ENCODE results near the gene SRGAP2B.
"Not testable (repeated sequence)": the region's sequence is repeated elsewhere in the genome, so short reads cannot be mapped to it uniquely, and the experiment has no call there.

The SRGAP2B gene

DNA sequence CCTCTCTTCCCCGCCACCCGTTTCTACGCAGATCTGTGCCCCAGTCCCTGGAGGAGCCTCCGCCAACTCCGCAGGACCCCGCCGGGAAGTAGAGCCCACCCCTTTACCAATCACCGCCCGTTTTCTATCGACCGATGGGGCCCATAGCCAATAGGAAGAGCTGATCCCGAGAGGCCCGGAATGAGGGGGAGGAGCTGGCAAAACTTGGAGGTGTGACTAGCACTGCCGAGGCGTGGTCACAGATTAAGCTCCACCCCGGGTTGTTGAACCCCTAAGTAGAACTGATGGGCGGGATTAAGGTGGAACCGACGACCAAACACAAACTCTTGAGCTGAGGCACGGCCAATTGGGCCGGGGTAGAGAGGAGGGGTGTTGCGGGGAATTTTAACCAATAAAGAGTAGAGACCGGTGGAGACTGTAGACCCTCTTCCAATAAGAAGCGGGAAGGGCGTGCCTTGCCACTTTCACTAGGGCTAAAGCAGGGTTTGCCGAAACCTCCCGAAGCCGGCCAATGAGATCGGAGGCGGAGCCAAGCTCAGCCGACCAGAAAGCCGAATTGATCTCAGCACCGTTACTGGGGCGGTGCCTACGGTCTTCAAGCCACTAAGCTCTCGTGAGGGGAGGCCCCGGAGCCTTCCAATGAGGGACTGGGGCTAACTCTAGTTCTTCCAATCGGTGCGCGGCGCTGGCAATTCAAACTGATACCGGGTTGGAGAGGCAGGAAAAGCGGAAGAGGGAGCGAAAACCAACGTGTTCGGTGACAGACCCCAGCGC is at the start of gene SRGAP2B, which contains the start of gene FAM72D:
SRGAP2B (minus strand) TSS at position 45 of the 774 bp plus-strand sequence. CDS start 2,427 bp downstream, outside the sequence.
FAM72D (plus strand) TSS at position 691 of the 774 bp plus-strand sequence. CDS start 874 bp downstream, outside the sequence.
- H3K27me3 Mint-ChIP-seq, H3K27ac Mint-ChIP-seq, H3K4me1 Mint-ChIP-seq, DNase-seq, H3K9me3 Mint-ChIP-seq, CTCF ChIA-PET, H3K36me3 Mint-ChIP-seq: not testable (repeated sequence)
- peak within 1 kb of the TSS; percentile 87 for H3K4me3 Mint-ChIP-seq

DNA sequence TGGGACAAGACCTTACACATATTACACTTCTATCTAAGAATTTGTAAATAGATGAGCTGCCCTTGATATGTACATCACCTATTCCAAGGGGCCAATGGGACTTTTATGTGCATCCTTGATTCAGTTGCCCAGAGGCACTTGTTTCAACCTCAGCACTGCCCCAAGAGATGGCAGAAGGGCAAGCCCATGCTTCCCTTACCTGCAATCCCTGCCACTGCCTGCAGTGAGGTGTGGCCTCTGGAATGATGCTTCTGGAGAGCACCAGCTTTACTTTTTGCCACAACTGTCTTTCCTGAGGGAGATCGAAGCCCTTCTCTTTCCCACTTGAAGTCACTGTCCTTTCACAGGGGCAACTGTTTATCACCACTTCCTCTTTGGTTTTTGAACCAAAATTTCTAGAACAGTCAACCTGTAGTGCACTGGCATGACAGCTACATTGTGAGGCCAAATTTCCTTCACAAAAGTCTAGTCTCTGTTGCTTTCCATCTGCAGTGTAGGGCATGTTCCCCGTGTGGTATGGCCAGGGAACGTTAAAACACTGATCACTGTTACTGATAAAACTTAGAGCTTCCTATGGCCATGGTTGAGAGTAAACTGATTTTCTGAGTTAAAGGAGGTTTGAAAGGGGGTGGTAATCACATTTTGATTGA is 49.3 kb upstream of the SRGAP2B start:
- CTCF ChIA-PET, H3K27ac Mint-ChIP-seq, H3K27me3 Mint-ChIP-seq, H3K9me3 Mint-ChIP-seq, H3K4me1 Mint-ChIP-seq, H3K4me3 Mint-ChIP-seq, H3K36me3 Mint-ChIP-seq, DNase-seq: not testable (repeated sequence)

DNA sequence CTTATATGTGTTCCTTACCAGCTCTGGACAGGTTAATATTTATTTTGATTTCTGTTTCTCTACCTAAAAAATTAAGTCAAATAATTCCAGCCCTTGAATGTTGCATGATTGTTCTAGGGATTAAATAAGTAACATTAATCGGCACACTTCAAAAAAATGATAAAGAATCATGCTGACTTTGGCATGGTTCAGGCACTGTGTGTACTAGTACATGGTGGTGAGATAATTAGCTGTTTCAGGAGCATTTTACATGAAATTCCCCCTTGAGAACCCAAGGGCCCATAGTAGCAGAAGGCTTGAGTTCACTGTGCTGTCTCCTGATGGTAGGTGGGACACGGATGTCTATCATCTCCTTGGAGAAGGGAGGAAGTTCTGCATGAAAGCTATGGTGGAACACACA is 45.4 kb upstream of the SRGAP2B start:
- H3K4me3 Mint-ChIP-seq, CTCF ChIA-PET, H3K27me3 Mint-ChIP-seq, DNase-seq, H3K9me3 Mint-ChIP-seq, H3K27ac Mint-ChIP-seq, H3K4me1 Mint-ChIP-seq, H3K36me3 Mint-ChIP-seq: not testable (repeated sequence)

DNA sequence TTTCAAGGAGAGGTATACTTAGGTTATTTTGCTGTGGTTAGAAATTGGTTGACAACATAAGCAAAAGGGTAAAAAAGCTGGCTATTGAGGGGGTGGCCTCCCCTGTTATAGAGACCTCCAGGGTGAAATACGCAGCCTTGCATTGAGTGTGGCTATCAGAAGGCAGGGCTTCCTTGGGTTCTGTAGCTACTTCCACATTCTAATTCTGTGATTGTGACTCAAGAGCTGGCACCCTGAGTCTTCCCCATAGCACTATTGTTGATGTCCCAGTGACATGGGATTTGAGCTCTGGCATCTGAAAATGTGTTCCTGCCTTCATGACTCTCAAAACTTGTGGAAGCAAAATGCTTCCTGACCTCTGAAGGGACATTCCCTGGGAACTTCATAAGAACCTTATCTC is 39.3 kb upstream of the SRGAP2B start:
- H3K27me3 Mint-ChIP-seq, H3K9me3 Mint-ChIP-seq, CTCF ChIA-PET: not testable (repeated sequence)

DNA sequence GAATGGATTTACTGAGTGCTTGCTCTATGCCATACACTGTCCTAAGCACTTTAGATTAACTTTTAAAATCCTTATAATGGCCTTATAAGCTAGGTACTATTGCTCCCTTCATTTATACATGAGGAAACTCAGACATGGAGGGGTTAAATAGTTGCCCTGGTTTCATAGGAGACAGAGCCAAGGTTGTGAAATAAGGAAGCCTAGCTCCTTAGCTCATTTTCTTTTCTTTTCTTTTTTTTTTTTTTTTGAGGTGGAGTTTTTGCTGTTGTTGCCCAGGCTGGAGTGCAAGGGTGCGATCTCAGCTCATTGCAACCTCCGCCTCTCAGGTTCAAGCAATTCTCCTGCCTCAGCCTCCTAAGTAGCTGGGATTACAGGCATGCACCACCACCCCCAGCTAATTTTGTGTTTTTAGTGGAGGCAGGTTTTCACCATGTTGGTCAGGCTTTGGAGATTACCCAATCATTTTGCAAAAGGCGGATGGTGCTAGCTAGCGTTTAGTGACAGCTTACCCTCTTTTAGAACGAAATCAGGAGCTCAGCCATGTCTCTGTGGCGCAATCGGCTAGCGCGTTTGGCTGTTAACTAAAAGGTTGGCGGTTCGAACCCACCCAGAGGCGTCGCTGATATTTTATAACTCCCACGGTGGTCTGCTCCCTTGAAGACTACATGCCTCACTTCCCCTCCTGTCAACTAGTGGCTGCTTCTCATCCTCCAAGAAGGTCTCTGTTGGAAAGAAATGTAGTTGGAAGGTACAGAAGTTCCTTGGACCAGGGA is 33.8 kb upstream of the SRGAP2B start:
- CTCF ChIA-PET, DNase-seq, H3K27me3 Mint-ChIP-seq, H3K9me3 Mint-ChIP-seq, H3K4me3 Mint-ChIP-seq, H3K27ac Mint-ChIP-seq, H3K4me1 Mint-ChIP-seq, H3K36me3 Mint-ChIP-seq: not testable (repeated sequence)

More for the DNA sequence above, 39.3 kb upstream of the SRGAP2B start:
- H3K4me1 Mint-ChIP-seq, H3K4me3 Mint-ChIP-seq, DNase-seq, H3K27ac Mint-ChIP-seq, H3K36me3 Mint-ChIP-seq: not testable (repeated sequence)

DNA sequence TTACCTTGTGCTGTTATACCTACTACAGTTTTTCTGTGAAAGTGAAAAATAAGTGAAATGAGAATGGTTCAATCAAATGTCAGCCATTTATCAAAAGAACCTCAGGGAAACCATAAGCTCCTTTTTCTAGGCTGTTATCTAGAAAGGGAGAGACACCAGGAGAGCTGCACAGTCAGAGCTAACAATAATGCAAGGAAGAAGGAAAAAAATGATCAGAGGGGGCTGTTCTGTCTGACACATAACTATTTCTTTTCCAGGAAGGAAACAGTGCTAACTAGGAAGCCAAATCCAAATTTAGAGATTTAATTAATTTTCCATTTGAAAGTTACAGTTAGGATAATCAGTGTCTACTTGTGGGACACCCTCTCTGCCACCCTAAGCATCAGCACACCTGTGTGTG is 32.0 kb upstream of the SRGAP2B start:
- H3K4me3 Mint-ChIP-seq, H3K27me3 Mint-ChIP-seq, H3K27ac Mint-ChIP-seq, CTCF ChIA-PET, H3K9me3 Mint-ChIP-seq, H3K4me1 Mint-ChIP-seq, H3K36me3 Mint-ChIP-seq, DNase-seq: not testable (repeated sequence)

DNA sequence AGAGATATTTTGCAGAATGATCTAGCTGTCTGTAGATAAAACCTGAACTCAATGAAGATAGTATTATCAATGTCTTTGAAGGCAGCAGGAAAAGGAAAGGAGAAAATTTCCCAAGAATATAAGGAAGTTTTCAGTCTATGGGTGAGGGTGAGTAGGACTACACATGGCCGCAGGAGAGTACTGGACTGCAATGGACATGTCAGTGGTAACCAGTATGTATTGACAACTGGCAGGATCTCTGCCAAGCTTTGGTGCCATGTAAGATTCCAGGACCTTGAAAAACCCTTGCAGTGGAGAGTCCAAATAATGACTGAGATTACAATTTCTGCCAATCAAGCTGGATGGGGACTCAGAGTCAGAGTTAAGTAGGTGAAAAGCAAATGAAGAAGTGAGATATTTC is 30.0 kb upstream of the SRGAP2B start:
- H3K9me3 Mint-ChIP-seq, DNase-seq, H3K27me3 Mint-ChIP-seq, H3K27ac Mint-ChIP-seq, H3K4me1 Mint-ChIP-seq, CTCF ChIA-PET, H3K36me3 Mint-ChIP-seq, H3K4me3 Mint-ChIP-seq: not testable (repeated sequence)

DNA sequence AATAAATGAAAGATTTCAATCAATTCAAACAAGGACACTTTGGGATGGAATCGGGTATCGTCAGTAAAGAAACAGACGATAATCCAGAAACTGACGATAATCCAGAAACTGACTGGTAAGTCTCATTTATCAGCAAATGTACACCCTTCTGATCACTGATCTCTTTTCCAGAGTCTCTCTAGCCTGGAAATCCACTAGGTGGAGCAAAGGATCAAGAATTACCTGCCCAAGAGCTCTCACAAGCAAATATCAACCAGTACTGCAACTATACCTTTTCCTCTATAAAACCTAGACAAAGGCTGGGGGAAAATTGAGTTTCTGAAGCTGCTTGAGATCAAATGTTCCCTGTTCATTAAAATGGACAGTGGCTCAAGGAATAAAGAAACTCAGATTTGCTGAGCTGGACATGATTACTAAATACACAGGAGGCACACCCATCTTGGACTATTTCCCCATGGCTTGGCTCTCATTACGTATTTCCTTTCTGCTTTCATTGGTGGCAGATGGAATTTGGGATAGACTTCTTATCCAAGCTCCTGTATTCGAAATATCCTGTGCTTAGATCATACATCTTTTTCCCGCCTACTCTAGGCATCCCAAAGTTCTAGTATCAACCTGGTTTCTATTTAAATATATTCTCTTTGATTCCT is 29.0 kb upstream of the SRGAP2B start:
- H3K27me3 Mint-ChIP-seq, H3K36me3 Mint-ChIP-seq, H3K27ac Mint-ChIP-seq, H3K4me3 Mint-ChIP-seq, CTCF ChIA-PET, DNase-seq, H3K4me1 Mint-ChIP-seq, H3K9me3 Mint-ChIP-seq: not testable (repeated sequence)

DNA sequence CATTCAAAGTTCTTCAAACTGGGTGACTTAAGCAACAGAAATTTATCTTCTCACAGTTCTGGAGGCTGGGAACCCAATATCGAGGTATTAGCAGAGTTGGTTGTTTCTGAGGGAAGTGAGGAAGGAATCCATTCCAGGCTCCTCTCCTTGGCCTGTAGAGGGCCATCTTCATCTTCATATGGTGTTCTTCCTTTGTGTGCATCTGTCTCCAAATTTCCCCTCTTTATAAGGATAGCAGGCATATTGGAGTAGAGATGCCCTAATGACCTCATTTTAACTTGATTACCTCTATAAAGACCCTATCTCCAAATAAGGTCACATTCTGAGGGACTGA is 27.9 kb upstream of the SRGAP2B start:
- CTCF ChIA-PET, H3K27me3 Mint-ChIP-seq, DNase-seq, H3K4me1 Mint-ChIP-seq, H3K4me3 Mint-ChIP-seq, H3K9me3 Mint-ChIP-seq, H3K27ac Mint-ChIP-seq, H3K36me3 Mint-ChIP-seq: not testable (repeated sequence)

DNA sequence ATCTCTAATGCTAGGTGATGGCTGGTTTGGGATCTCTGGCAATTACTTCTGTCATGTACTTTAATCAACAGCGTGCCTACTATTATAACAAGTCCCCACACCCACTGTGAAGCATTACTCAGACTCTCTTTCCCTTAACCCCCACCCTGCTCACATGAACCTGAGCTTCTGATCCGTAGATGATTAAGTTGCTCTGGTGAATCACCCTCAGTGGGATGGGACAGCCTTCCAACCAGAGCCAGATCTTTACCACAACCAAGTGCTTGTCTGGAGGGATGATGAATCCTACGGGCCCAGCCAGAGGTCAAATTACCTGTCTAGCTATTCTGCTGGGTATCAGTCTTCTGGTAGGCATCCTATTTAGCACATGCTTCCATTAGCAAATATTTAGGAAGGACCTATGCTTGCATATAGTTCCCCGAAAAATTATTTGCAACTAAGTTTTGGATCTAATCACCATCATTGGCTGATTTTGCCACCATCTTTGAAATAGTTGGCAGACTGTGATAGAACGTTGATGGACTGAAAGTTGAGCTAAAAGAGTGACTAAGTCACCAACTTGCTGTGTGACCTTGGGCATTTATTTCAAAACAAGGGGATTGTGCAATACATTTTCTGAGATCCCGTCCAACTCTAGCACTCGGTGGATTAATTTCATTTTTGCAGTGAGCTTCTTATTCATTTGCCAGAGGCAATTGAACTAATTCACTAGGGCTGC is 27.4 kb upstream of the SRGAP2B start:
- H3K36me3 Mint-ChIP-seq, DNase-seq, H3K4me3 Mint-ChIP-seq, CTCF ChIA-PET, H3K9me3 Mint-ChIP-seq, H3K27ac Mint-ChIP-seq, H3K27me3 Mint-ChIP-seq, H3K4me1 Mint-ChIP-seq: not testable (repeated sequence)

DNA sequence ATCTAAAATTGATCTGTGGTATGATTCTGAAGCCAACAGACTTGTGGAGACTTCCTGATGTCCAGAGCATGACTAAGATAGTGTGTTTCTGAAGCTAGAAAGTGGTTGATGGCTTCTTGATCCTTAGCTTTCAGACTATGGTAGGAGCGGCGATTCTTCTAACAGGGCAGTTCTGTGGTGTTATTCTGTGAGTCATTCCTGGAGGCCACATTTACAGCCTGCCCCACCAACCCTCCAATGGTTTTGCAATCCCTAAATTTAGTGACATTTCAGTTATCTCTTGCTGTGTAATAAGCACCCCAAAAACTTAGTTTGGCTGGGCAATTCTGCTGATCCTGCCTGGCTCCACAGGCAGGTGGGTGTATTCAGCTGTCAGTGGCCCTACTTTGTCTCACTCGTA is 24.7 kb upstream of the SRGAP2B start:
- DNase-seq, H3K27me3 Mint-ChIP-seq, H3K9me3 Mint-ChIP-seq, H3K4me1 Mint-ChIP-seq, CTCF ChIA-PET, H3K27ac Mint-ChIP-seq, H3K36me3 Mint-ChIP-seq, H3K4me3 Mint-ChIP-seq: not testable (repeated sequence)

DNA sequence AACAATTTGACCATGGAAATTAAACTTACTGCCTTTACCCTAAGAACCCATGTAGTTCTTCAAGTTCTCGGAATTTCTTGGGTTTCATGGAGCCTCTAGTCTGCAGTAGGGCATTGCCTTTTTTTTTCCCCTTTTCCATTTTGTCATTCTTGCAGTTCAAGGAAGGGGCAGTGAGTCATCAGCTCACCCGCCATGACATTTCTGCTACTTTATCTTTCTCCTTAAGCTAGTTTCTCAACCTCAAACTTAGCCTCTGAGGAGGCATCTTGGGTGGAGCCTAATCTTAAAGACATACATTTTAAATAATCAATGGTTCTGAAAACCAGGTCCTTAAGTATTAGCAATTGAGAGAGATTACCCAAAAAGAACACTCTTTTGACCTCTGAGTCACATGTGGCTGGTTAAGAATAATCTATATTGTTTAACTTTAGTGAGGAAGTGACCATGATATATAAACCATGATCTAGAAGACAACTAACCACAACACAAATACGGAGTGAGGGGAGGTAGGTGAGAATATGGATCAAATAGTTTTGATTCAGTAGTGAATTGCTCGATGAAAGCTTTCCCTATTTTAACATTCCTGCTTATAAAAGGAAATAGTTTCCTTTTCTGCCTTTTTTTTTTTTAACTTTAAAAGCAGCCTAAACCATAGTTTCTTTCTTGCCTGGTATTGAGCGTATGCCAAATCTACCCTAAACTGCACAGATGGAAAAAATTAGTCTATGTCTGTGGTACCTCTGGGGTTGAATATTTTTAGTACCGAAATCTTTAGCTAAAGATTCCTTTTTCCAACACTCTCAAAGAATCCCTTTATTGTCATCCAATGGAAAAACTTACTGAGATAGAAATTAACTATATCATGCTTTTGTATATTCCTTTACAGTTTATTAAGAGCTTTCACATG is 20.7 kb upstream of the SRGAP2B start:
- H3K4me1 Mint-ChIP-seq, H3K9me3 Mint-ChIP-seq, H3K27me3 Mint-ChIP-seq, H3K36me3 Mint-ChIP-seq, H3K27ac Mint-ChIP-seq, DNase-seq, CTCF ChIA-PET, H3K4me3 Mint-ChIP-seq: not testable (repeated sequence)

DNA sequence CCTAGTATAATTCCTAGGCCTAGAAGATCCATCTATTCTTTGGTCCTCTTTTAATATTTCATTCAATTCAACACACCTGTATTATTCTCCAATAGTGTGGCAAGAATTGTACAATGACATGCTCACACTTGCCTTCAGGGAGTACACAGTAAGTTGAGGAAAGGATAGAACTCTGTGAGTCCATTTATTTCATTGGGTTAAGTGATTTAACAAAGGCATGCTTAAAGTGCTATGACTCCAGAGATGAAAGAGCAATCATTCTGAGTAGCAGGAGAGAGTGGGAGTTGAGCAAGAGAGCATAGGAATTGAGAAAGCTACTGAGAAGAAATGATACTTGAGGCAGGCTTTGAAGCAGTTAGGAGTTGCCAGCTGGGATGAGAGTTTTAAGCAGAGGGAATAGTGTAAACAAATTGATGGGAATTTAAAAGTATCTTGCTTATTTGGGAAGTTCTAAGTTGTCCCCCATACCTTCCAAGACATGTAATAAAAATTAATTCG is 19.5 kb upstream of the SRGAP2B start:
- not testable (repeated sequence) for H3K27me3 Mint-ChIP-seq, H3K9me3 Mint-ChIP-seq, DNase-seq

More for the DNA sequence above, 19.5 kb upstream of the SRGAP2B start:
- H3K4me1 Mint-ChIP-seq, H3K4me3 Mint-ChIP-seq, CTCF ChIA-PET, H3K36me3 Mint-ChIP-seq, H3K27ac Mint-ChIP-seq: not testable (repeated sequence)

Measured in activated naive CD4-positive, alpha-beta T cell treated with anti-CD3 and anti-CD28 coated beads, Interleukin-2, amount 10 ng/mL, durations not matched to agents 7 days and 5 days (primary cell).